Non-pigmented ciliary epithelial cell (primary cell): ENCODE measurements around the gene SPATA32.

Experiments
- DNase-seq: peaks from one replicate; pipeline ENCODE4 v3.0.0-alpha.2; 2010; ENCODE audit warnings: low read depth

SPATA32 gene

GRCh38 chr17:45228763-45229539, 32.9 kb downstream of the SPATA32 start:
- peak; percentile 67 for DNase-seq

GRCh38 chr17:45227926-45228762, 33.8 kb downstream of the SPATA32 start:
- DNase-seq = no peak

GRCh38 chr17:45227101-45227925, 34.6 kb downstream of the SPATA32 start:
- no peak for DNase-seq

- no peak for DNase-seq
Observed at GRCh38 chr17:45226576-45226975, 35.3 kb downstream of the SPATA32 start.

- no peak for DNase-seq
Observed at GRCh38 chr17:45225964-45226530, 35.8 kb downstream of the SPATA32 start.

GRCh38 chr17:45225051-45225700, 36.7 kb downstream of the SPATA32 start:
- DNase-seq = no peak

GRCh38 chr17:45224671-45225050, 37.2 kb downstream of the SPATA32 start:
- no peak for DNase-seq

- no peak for DNase-seq
Observed at GRCh38 chr17:45223539-45224528, 38.1 kb downstream of the SPATA32 start.

GRCh38 chr17:45222996-45223538, 38.8 kb downstream of the SPATA32 start:
- no peak for DNase-seq

GRCh38 chr17:45222289-45222995, 39.5 kb downstream of the SPATA32 start:
- DNase-seq = no peak

GRCh38 chr17:45222014-45222288, 39.9 kb downstream of the SPATA32 start:
- DNase-seq = no peak

GRCh38 chr17:45221081-45222013, 40.5 kb downstream of the SPATA32 start, which contains the start of gene FMNL1:
Gene FMNL1 (plus strand): TSS chr17:45221885. CDS start chr17:45222125, 240 bp downstream.
- no peak for DNase-seq

- no peak for DNase-seq
Observed at GRCh38 chr17:45220079-45220478, 41.8 kb downstream of the SPATA32 start.

- DNase-seq = peak; percentile 34
Observed at GRCh38 chr17:45218895-45219661, 42.8 kb downstream of the SPATA32 start.
